Activated CD4-positive, alpha-beta T cell treated with anti-CD3 and anti-CD28 coated beads, Interleukin-2, Interleukin-4, amounts not matched to agents 100 ng/mL and 50 ng/mL, durations not matched to agents 16 hours and 8 hours (primary cell): Measurements from ENCODE around the gene LCP1.
"Not testable (repeated sequence)": the region's sequence is repeated elsewhere in the genome, so short reads cannot be mapped to it uniquely, and the experiment has no call there.

Experiments
- DNase-seq: peaks from one replicate; pipeline ENCODE4 v3.0.0-alpha.2; 2020; ENCODE audit warnings: low spot score

LCP1 gene

DNA sequence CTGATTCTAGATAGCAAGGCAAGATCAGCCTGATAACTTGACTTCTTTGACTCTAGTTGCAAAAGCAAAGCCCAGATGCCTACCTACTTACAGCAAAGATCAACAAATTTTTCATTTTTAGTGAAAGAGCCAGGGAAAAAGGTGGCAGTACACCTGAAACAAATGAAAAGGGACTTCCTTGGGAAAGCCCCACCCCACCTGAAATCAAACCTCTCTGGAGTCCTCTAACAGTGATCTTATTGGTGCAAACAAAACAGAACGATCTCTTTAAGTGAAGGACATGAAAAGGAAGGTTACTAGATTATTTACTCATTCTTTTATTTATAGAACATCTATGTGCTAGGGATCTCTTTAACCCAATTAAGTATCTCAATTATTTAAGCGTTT, 507 bp upstream of the LCP1 start:
- DNase-seq, result no peak

DNA sequence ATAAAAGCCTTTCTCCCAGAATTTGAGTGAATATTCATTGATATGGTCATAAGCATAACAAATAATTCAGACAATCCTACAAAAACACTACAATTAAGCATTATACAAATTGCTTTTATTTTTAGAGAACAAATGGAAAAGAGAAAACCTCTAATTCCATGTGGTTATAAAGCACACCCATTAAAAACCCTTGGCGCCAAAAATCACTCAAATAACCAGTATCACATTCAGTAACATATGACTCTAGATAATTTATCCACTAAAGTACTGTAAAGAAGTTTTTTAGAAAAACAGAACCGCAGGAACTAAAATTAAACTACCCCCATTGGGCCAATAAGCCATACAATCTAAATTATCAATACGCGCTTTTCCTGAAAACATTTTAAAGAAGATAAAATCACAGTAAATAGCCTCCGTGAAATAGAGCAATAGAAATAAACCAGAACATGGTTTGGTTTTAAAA, 569 bp downstream of the LCP1 start:
- no peak for DNase-seq

DNA sequence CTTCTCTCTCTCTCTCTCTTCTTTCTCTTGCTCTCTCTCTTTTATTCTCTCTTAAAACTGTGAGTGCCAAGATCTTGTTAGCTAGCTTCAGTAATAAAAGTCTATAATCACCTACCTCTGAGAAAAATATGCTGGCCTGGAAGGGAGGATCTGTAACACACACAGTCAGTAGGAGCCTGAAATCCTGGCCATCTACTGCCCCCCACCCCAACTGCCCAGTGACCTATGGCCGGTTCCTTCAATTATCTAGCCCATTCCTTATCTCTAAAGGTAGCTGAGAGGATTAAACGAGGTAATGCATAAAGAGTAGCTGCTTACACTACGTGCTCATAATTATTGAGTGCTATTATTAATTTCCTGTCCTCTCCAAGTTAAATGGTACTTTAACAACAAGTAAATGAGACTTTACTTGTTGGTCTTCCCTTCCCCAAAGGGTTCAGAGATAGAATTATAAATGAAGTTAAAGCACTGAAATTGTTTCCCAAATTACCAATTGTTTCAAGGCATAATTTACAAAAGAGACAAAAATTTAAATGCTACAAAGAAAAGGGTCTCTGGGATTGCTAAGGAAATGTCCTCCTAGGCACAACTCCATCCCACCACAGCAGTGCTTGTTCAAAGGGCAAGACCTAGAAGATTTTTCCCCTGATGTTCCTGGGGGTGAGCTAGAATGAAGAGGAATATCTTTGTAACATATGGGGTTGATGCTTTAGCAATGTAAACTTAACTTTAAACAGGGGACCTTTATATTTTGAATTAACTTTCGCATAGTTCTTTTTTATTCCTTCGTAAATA, 1.8 kb downstream of the LCP1 start:
- no peak for DNase-seq

DNA sequence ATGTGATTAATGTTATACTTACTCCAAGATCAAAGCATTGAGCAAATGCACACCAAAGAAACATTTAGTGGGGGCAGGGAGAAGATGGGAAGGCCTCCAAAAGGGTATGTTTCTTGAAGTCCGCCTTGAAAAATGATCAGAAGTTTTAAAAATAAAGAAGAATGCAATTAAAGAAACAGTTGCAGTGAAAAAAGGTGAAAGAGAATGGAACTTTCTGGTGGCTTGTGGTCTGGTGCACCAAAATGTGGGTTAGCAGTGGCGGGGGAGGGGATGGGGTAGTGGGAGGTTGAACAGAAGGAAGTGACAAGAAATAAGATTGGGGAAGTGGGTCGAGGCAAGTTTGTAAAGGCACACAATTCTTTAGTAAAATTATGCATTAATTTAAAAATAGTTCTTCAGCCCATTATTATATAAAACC, 2.5 kb downstream of the LCP1 start:
- peak; percentile 82 for DNase-seq

DNA sequence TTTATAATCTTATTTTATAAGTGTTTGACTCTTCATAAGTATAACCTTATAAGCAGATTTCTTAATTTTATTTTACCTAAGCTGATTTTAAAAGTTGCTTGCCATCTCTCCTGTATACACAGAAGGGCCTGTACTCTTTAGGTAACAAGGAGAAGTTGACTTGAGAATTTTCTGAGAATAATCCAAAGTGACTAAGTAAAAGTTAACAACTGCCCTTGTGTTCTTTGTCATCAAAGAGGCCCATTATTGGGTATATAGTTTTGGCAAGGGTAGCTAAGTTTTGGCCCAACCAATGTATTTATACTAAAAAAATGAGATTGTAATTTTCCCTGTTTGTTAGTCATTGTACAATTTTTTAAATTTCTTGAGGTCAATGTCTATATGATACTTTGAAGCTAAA, 3.2 kb downstream of the LCP1 start:
- DNase-seq, result no peak

DNA sequence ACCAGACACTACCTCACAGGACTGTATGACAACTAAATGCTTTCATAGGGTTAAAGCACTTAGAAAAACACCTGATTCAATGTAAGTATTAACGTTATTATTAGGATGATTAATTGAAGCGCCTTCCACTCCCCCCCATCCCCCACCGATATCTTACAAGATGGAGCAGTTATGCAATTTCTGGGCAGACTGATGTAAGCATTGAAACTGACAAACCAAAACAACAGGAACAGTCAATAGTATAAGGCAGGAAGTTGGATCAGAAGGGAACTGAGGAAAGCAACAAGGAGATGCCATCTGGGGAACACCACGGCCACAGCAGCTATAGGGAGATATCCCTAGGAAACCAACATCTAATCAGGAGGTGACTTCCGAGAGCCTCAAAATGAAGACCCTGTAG, 3.8 kb downstream of the LCP1 start:
- no peak for DNase-seq

DNA sequence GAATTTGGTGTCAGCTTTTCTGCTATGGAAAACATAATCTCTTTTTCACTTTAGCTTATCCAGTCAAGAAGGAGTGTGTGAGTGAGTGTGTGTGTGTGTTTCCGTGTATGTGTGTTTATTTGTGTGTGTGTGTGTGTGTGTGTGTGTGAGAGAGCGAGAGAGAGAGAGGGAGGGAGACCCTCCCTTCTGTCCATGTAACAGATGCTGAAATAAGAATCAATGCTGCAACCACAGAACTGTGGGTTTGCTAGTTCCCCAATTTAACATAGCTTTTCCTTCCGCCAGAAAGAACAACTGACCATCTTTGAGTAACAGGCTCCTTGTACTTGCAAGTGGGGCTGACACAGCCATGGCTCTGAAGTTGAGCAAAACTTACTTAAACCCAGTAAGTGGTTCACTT, 5.2 kb downstream of the LCP1 start:
- DNase-seq, result peak; percentile 58

DNA sequence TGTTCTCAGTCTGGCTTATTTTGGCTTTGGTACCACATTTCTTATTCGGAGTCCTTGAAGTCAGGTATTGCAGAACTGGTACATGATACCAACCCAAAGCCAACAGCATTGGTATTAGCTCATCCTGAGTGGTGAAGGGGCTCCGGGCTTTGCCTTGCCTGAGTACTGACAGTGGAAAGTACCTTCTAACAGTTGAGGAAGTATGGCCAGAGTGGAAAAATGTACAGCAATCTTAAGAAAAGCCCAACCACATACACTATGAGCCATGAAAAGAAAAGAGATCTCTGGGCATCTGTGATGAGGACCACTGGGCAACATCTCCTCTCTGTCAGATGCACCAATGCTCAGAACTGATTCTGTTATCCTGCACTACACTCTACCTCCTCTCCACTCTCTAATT, 8.3 kb downstream of the LCP1 start:
- DNase-seq, result peak; percentile 66

DNA sequence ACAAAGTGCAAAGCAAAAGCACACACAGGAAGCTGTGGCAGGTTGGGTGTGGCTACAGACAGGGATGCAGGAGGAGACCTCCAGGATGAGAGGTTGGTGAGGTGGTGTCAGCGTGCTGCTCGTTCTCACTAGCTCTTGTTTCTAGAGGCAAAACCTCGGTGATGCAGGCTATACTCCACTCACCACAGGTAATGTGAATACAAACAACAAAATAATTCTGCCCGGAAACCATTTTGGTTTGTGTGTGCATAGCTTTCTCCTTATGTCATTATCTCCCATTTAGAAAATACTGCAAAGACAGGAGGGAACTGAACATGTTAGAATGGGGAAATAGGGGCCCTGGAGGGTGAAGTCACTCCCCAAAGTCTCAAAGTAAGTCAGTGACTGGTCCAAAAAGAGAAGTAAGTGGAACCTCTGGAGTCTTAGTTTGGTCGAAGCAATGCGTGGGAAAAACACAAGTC, 9.4 kb downstream of the LCP1 start:
- peak; percentile 81 for DNase-seq

DNA sequence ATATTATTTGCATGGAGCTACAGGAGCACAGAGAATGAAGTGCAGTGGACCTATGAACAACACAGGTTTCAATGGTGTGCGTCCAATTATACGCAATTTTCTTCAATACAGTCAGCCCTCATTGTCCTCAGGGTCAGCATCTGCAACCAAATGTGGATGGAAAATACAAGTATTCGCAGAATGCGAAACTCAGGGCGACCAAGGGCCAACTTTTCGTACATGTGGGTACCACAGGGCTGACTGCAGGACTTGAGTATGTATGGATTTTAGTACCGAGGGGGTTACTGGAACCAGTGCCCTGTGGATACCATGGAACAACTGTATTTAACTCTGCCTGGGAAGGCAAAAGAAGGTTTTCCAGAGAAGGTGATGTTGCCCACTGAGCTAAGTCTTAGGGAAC, 10.2 kb downstream of the LCP1 start:
- no peak for DNase-seq

DNA sequence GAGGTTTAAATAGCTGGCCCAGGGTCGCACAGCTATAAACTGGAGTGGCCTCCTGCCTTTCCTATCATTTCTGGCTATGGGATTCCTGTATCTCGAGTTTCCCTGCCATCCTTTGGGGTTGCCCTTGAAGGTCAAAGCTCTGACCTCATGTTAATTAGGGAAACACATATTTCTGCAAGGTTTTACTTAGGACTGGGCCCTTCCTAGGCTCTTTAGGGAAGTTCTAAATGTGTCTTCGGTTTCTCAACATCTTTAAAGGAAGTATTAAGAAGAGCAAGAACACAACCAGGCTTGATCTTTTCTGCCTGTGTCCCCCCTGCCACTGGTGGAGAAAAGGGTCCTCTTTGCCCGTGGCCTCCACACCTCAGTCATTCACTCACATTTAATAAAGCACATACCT, 10.8 kb downstream of the LCP1 start:
- DNase-seq, result no peak

DNA sequence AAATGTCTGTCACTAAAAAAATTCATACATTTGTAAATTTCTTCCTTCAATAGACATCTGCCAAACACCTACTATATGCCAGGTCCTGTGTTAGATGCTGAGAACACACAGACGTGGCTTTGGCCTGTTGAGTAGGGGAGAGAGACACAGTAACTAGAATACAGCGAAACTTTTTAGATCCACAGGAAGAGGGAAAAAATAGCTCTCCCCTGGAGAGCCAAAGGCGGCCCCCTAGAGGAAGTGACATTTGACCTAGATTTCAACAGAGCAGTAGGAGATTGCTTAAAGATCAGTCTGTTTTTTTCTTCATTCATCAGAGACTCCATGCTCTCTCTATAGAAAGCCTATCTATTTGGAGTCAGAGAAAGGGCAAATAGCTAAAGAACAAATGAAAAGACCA, 11.3 kb downstream of the LCP1 start:
- no peak for DNase-seq

DNA sequence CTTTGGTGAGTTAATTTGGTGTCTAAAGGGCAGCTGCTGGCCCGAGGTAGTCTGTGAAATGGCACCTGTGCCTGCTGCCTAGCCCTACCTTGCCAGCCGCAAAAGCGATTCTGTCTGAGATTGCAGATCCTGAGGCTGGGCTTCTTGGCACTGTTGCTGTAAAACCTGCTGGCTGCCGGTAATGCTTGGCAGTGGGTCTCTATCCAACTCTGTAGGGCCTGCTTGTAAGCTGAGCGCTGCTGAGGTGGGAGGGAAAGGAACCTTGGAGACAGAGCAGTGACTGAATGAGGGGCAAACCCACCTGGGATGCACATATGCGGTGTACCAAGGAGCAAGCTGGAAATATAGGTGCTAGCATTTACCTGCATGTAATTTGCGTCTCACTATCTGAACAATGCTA, 11.7 kb downstream of the LCP1 start:
- no peak for DNase-seq

DNA sequence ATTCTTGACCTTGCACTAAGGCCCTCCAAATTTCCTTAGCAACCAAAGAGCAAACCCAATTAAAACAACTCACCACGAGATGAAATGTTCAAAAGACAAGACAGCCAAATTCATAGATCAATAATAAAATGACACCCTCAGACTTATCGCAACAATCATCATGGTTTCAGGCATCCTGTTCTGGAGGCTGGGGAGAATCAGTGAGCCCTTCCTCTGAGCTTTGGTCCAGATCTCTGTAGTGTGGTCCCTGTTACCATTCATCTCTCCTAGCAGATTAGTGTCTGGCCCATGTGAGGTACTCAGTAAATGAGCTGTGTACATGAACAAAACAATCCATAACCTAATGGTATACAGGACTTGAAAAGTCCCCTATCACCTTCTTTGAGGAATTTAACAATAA, 12.2 kb downstream of the LCP1 start:
- no peak for DNase-seq

DNA sequence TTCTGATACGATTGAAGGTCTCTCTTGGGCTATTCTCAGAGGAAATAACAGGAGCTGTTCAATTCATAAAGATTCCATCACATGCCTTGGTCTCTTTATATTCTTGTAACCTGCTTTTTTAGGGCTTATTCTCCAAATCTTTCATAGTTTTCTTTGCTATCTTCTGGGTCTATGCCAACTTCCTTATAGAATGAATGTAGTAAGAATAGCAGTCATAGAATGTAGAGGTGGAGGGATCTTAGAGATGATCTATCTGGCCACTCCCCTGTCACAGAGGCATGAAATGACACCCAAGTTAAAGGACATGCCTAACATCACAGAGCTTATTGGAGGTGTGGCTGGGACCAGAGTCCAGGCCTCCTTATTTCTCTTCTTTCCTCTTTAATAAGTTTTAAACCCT, 13.2 kb downstream of the LCP1 start:
- DNase-seq, result no peak

DNA sequence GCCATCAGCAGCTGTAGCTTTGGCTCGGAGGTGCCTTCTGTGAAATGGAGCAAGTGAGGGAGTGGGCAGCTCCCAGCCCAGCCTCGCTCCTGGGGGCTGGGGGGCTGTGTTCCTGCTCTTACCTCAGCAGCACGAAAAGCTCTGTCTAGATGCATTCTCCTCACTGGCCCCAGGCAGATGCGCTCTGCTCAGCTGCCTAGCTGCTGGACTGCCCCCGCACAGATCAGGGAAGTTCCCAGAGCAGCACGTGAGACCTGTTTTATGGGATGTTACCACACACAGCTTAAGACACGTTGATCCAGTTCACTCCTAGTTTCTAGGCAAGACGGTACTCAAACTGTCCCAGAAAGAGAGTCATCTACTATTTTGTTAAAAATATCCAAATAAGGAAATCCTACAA, 13.6 kb downstream of the LCP1 start:
- no peak for DNase-seq

DNA sequence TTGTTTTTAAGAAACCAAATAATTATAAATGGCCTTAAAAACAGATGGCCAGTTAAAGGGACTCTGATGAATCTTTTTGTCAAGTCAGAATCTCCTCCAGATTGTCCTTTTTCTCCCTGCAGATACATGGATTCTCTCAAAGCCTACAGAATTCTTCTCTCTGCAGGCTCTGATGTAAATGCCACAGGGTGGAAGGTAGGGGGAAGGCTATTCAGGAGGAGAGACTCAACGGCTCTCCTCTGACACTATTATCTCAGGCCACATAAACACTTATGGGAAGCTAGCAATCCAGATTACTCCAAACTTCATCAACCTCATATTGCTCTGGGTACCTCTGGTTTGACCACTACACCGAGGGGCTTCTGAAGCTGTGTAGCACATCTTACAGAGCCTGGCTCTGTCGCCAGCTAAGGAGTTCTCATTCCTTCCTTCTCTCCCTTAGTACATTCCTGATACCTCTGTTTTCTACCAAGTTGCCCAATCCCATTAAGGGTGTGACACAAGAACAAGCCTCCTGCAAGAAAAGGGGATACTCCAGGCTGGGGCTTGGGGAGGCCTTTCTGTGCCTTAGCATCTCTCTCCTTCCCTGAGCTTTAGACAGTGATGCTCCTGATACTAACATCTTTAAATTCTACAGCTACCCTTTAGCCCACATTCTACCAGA, 14.9 kb downstream of the LCP1 start:
- no peak for DNase-seq

DNA sequence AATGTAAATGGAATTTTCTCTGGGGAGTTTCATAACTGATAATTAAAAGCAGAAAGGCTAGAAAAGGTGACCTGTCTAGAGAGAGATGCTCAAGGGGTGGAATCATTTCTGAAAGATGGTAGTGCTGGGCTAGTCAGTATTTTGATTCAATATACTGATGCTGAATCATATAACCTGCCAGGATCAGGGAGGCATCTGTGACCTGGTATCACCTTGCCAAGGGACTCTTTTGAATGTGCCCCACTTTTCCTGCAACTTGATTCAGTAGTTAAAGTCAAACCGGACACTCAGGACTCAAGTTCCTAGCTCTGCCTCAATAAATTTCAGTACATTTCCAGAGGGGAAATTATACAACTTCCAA, 15.8 kb downstream of the LCP1 start:
- DNase-seq, result no peak

DNA sequence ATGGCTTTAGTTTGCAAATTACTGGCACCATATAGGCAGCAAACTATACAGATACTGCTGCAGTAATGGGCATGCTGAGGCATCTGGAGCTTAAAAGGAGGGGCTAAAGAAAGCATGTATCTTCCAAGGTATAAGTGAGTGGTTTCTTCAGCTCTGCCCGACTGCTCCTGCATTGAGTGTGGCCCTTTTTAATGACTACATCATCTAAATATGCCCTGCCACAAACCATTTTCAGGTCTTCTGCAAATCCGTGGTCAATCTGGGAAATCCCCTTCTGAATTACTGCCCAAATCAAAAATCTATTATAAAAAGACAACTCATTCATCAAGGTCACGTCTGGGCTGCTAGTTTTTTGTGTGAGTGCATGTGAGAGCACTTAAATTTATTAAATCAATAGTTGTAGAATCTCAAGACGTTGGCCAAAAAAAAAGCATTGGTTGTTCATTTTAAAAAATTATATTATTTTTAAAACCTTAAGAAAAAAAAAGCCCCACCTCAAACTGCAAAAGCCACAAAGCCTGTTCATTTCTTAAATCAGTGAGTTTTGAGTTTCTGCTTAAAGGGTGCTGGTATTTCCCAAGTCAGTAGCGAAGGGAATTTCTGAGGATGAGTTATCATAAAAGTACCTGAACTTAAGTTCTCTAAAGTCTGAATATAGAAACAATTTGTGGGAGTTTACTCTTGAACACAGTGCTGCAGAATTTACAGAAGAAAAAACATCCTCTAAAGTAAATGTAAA, 16.3 kb downstream of the LCP1 start:
- DNase-seq, result peak; percentile 84

DNA sequence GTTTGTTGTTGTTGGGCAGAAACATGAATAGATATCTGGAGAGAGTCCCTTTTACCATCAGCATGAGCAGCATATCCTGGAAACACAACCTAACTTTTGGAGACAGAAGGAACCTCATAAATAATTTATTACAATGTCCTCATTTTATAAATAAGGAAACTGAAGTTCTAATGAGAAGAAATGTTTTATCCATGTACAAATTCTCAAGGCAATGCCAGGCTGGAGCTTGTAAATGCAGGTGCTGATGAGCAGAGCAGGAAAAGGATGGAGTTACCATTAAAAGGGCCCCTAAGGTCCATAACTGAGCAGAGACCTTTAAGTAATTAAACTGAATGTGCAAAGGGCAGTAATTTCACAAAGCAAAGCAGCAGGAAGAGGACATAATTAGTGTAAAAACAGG, 17.3 kb downstream of the LCP1 start:
- DNase-seq, result no peak

DNA sequence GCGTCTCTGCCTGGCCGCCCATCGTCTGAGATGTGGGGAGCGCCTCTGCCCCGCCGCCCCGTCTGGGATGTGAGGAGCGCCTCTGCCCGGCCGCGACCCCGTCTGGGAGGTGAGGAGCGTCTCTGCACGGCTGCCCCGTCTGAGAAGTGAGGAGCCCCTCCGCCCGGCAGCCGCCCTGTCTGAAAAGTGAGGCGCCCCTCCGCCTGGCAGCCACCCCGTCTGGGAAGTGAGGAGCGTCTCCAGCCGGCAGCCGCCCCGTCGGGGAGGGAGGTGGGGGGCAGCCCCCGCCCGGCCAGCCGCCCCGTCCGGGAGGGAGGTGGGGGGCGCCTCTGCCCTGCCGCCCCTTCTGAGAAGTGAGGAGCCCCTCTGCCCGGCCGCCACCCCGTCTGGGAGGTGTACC, 19.2 kb downstream of the LCP1 start:
- not testable (repeated sequence) for DNase-seq

DNA sequence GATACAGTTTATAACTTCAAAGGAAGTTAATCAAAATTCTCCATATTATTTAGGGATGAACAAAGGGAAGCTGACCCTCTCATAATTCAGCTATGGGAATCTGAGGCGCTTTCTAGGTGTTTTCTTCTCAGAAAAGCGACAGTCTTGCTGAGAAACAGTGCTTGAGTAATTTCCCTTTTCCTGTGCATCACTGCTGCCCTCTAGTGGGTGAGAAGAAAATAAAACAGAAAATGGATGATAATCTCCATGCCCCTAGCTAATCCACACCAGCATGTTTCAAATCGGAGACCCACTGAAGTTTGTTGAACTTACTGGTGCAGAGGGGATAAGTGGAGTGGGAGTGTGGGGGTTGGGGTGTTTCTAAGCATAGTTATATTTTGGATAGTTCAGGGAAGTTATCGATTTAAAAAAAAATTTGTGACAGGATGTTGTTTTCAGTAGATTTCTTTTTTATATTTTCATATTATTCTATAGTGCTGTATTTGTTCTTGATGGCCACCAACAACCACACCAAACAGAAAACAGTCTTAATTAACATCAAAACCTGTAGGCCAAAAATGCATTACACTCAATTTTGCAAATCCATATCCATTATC, 21.4 kb downstream of the LCP1 start:
- peak; percentile 79 for DNase-seq

DNA sequence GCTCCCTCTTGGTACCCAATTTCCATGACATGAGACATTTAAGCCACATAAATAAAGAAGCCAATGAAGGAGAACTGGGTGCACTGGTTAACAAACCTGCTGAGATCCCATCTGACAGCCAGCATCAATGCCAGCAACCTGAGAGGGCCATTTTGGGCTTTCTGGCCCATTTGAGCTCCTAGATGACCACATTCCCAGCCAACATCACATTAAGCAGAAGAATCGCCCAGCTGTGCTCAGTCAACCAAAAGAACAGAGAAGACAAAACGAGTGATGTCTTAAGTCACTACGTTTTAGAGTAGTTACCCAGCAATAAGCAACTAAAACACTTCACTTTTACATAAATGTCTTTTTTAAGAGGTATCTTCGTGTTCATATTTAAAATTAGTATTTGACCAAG, 21.9 kb downstream of the LCP1 start:
- DNase-seq, result no peak
